AG04449 (cell line): ENCODE measurements around the gene R3HDM4.
A peak's percentile ranks its signal among the peaks of the same experiment; 100 is the strongest.
"Not testable (repeated sequence)": the region's sequence is repeated elsewhere in the genome, so short reads cannot be mapped to it uniquely, and the experiment has no call there.

Experiments
- CTCF ChIA-PET: fragments of 350-600 bp; formaldehyde crosslinking; extraction: SDS; loops from one replicate; lab custom pipeline; 2021; ENCODE audit warnings: antibody characterized with exemption; lab: Yijun Ruan, JAX
- POLR2A ChIA-PET: fragments of 400-600, 350-600 bp; formaldehyde crosslinking; extraction: SDS; loops from one replicate; lab custom pipeline; 2020; ENCODE audit warnings: antibody characterized with exemption, inconsistent platforms; lab: Yijun Ruan, JAX
- DNase-seq: peaks from one replicate; pipeline ENCODE4 v3.0.0-alpha.2; 2010; ENCODE audit warnings: low read depth, low spot score
- H3K4me3 ChIP-seq: 2 replicates; pipeline ENCODE4 v1.5.1; 2011; ENCODE audit warnings: low read depth, mild to moderate bottlenecking, control low read depth, low read length
- CTCF ChIP-seq: IDR thresholded peaks from one replicate; pipeline ENCODE4 v1.5.1; 2011; ENCODE audit warnings: mild to moderate bottlenecking, moderate library complexity, low read length, control low read depth, inconsistent platforms; ENCODE audit not compliant: insufficient read depth; ENCODE audit errors: missing control alignments

The R3HDM4 gene

GRCh38 chr19:913080-913748 lies at the start of gene R3HDM4:
Gene R3HDM4 (minus strand): TSS chr19:913219. CDS start chr19:913157, 62 bp downstream.
- peak within 1 kb of the TSS; percentile 88 for H3K4me3 ChIP-seq
- no peak for DNase-seq
- CTCF ChIA-PET, result interaction anchor here (0.9 to 1.2 kb wide), 3 partner anchors 57 to 144 kb away, joined by 3 to 4 read pairs (median 4); no protein-coding TSS in a partner anchor
- TF ChIP-seq CTCF, result no peak
- POLR2A ChIA-PET, result no interaction called here

GRCh38 chr19:961866-962620 lies 49.0 kb upstream of the R3HDM4 start:
- POLR2A ChIA-PET, result interaction anchor here (0.7 to 0.8 kb wide), 2 partner anchors 9 to 21 kb away, joined by 3 to 5 read pairs; no protein-coding TSS in a partner anchor
- no peak overlapping the region for H3K4me3 ChIP-seq
- no peak for TF ChIP-seq CTCF
- no peak for DNase-seq
- CTCF ChIA-PET, result interaction anchor here (1.2 to 7.1 kb wide), 3 partner anchors 8 to 21 kb away, joined by 3 to 37 read pairs (median 10); partner anchors contain the start of gene WDR18

GRCh38 chr19:960601-960938 lies 47.6 kb upstream of the R3HDM4 start:
- ChIA-PET POLR2A (no interaction called here), CTCF (no interaction called here)
- TF ChIP-seq CTCF, result no peak
- no peak overlapping the region for H3K4me3 ChIP-seq
- DNase-seq, result no peak

GRCh38 chr19:960020-960419 lies 47.0 kb upstream of the R3HDM4 start:
- POLR2A ChIA-PET, result no interaction called here
- H3K4me3 ChIP-seq, result no peak overlapping the region
- CTCF ChIA-PET, result no interaction called here
- no peak for TF ChIP-seq CTCF
- DNase-seq, result no peak

GRCh38 chr19:958967-959855 lies 46.2 kb upstream of the R3HDM4 start:
- CTCF ChIA-PET, result no interaction called here
- H3K4me3 ChIP-seq, result no peak overlapping the region
- POLR2A ChIA-PET, result no interaction called here
- no peak for DNase-seq
- TF ChIP-seq CTCF, result no peak

GRCh38 chr19:957578-957977 lies 44.6 kb upstream of the R3HDM4 start:
- not testable (repeated sequence) for H3K4me3 ChIP-seq, DNase-seq
- CTCF ChIA-PET, result interaction anchor here (1.0 to 2.1 kb wide), 2 partner anchors 11 to 26 kb away, joined by 3 to 9 read pairs; partner anchors contain the start of gene WDR18
- POLR2A ChIA-PET, result interaction anchor here (0.6 to 1.6 kb wide), 2 partner anchors 15 to 24 kb away, joined by 3 to 7 read pairs; no protein-coding TSS in a partner anchor
